H54 (cell line): ENCODE data around the gene WNT6.
"Not testable (repeated sequence)": the region's sequence is repeated elsewhere in the genome, so short reads cannot be mapped to it uniquely, and the experiment has no call there.

Source experiments
- DNase-seq: peaks from one replicate; pipeline ENCODE4 v3.0.0; 2011; ENCODE audit warnings: low spot score, mixed read lengths; ENCODE audit not compliant: insufficient read length
- FAIRE-seq: peaks from 3 replicates; lab custom pipeline; 2011; peaks lifted over from hg19 to GRCh38; lab: Jason Lieb, UNC
- POLR2A ChIP-seq: IDR thresholded peaks from 2 replicates; pipeline ENCODE4 v1.6.1; 2011; ENCODE audit warnings: low read depth, mild to moderate bottlenecking, low read length

Gene WNT6

DNA sequence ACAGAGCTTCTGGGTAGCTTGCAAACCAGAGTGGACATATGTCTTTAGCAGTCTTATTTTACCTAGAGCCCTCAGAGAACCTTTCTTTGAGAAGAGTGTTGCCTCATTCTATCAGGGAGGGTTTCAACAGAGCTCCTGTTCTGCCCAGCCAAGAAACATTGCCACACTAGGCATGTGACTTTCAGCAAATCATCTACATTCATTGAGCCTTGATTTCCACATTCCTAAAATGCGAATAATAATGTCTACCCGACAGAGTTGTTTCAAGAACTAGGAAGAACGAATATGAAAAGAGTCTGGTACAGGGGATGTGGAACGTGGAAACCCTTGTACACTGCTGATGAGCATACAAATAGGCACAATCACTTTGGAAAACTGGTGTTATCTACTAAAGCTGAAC lies 20.2 kb upstream of the WNT6 start:
- no peak for DNase-seq
- FAIRE-seq, result peak; percentile 41

GRCh38 chr2:218839888-218840287 lies 19.7 kb upstream of the WNT6 start:
- FAIRE-seq (peak; percentile 15), DNase-seq (no peak)
- TF ChIP-seq POLR2A, result no peak

More for the DNA sequence above, 20.2 kb upstream of the WNT6 start:
- no peak for TF ChIP-seq POLR2A

DNA sequence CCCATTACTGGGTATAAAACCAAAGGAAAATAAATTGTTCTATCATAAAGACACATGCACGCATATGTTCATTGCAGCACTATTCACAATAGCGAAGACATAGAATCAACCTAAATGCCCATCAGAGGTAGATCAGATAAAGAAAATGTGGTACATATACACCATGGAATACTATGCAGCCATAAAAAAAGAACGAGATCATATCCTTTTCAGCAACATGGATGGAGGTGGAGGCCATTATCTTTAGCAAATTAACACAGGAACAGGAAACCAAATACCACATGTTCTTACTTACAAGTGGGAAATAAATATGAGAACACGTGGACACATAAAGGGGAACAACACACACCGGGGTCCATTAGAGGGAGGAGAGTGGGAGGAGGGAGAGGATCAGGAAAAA lies 15.3 kb upstream of the WNT6 start:
- FAIRE-seq, DNase-seq: not testable (repeated sequence)

- not testable (repeated sequence) for DNase-seq, FAIRE-seq
Measured at GRCh38 chr2:218846963-218847362, 12.6 kb upstream of the WNT6 start.

DNA sequence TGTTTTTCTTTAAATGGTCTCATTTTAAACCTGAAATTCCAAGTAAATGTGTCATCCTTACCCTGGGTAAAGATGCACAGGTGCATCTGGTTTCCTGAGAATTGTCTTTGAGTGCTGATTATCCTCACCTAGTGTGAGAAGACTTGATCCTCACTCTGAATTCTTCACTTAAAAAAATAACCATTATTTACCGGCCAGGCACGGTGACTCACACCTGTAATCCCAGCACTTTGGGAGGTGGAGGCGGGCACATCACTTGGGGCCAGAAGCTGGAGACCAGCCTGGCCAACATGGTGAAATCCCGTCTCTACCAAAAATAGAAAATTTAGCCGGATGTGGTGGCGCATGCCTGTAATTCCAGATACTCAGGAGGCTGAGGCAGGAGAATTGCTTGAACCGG lies 9.9 kb upstream of the WNT6 start:
- no peak for FAIRE-seq
- DNase-seq, result no peak
- no peak for TF ChIP-seq POLR2A

DNA sequence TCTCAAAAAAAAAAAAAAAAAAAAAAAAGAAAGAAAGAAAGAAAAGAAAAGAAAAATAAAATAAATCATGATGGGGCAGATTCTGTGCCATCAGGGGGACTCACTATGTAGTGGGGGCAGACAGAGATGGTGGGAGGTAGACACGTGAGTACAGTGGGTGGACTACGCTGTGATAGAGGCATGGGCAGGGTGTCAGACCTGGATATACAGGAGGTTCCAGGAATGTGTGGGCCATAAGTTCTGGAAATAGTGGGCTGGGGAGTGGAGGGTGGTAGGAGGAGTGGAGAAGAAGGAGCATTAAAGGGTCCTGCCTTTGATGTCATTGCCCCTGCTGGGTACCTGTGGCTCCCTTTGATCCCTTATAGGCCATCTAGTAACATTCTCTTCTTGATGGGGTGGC lies 8.8 kb upstream of the WNT6 start:
- FAIRE-seq, result no peak
- no peak for TF ChIP-seq POLR2A
- DNase-seq, result no peak

DNA sequence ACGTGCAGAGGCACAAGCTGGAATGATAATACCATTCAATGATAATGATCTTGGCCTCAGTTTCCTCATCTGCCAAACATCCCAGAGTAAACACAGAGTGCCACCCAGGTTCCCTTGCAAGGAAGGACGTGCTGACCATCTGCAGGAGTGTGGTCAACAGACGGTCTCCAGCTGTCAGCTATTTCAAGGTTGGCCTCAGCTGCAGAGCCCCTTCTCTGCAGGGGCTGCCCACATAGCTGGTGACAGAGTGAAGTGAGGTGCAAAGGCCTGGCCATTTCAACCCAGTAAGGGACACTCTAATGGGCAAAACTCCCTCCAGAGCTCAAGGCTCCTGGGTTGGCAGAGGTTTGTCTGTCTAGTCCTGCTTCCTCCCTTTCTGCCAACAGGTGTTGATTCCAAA lies 8.3 kb upstream of the WNT6 start:
- DNase-seq (no peak), FAIRE-seq (no peak)
- TF ChIP-seq POLR2A, result no peak

DNA sequence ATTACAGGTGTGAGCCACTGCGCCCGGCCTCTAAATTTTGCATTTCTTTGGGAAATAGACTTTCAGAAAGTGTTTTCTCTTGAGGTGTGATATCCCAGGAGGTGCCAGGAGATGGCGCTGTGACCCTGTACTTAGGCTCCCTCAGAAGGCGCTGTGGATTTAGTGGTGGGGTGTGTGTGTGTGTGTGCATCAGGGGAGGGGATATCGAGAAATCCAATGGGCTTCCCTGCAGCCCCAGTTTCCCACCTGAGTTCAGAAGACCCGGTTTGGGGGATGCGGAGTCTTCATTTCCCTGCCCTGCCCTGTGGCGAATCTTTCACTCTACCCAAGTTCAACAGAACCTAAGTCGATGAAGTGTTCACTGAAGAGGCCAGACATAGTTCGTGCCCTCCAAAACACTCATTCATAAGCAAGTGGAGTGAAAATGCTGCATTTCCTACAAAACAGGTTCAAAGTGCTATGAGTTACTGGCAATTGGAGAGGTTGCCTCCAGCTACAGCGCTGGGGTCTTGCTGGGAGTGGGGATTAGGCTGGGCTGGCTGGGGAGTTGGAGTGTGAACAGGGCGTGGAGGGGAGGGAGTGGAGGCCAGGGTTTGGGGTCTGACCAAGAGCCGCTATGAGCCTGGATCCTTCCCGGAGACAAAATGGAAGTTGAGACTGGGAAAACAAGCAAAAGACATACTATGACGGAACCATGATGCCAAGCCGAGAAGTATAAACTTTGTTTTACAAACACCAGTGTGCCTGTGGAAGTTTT lies 6.5 kb upstream of the WNT6 start:
- DNase-seq (peak; percentile 64), FAIRE-seq (no peak)

GRCh38 chr2:218853766-218854165 lies 5.8 kb upstream of the WNT6 start:
- no peak for TF ChIP-seq POLR2A
- FAIRE-seq, result peak; percentile 87
- DNase-seq, result peak; percentile 87

More for the DNA sequence above, 6.5 kb upstream of the WNT6 start:
- TF ChIP-seq POLR2A, result no peak

- FAIRE-seq (no peak), DNase-seq (no peak)
- TF ChIP-seq POLR2A, result no peak
Measured at GRCh38 chr2:218854860-218855259, 4.7 kb upstream of the WNT6 start.

GRCh38 chr2:218855305-218856166 lies 4.1 kb upstream of the WNT6 start:
- no peak for TF ChIP-seq POLR2A
- no peak for DNase-seq
- no peak for FAIRE-seq

GRCh38 chr2:218856167-218856895 lies 3.3 kb upstream of the WNT6 start:
- FAIRE-seq (no peak), DNase-seq (no peak)
- TF ChIP-seq POLR2A, result no peak

- no peak for DNase-seq
- TF ChIP-seq POLR2A, result no peak
- FAIRE-seq, result no peak
Measured at GRCh38 chr2:218856896-218857243, 2.7 kb upstream of the WNT6 start.

DNA sequence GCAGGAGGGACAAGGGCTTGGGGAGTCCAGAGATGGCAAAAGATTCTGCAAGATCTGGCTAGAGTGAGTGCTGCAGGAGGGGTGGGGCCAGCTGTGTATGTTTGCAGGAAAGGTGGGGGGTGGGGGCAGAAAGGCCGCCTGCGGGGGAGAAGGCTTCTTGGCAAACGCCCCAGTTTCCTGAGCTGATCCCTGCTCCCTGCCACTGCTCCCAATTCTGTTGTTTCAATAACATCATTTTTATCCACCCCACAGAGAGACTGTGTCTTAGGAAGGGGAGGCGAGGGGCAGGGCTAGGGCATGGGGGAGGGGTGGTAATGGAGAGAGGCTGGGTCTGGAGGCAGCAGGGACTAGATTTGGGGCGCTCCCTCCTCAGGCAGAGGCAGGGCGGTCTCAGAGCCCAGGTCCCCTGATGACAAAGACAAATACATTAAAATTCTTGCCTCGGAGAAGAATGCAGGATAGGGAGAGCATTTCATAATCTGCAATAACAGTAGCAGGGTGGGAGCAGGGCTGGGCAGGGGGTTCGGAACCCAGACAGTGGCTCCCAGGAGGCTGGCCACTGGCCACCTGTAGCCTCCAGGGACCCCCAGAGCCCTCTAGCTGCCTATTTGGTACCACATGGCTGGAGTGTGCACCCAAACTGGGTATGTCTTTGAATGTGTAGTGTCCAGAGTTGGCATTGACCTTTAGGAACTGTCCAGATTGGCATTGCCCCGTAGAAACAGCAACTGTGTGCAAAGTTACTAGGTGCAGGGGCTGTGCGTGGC lies 2.1 kb upstream of the WNT6 start:
- DNase-seq (no peak), FAIRE-seq (no peak)
- no peak for TF ChIP-seq POLR2A
